ENCODE results near the gene SPOCK2.

Gene SPOCK2

DNA sequence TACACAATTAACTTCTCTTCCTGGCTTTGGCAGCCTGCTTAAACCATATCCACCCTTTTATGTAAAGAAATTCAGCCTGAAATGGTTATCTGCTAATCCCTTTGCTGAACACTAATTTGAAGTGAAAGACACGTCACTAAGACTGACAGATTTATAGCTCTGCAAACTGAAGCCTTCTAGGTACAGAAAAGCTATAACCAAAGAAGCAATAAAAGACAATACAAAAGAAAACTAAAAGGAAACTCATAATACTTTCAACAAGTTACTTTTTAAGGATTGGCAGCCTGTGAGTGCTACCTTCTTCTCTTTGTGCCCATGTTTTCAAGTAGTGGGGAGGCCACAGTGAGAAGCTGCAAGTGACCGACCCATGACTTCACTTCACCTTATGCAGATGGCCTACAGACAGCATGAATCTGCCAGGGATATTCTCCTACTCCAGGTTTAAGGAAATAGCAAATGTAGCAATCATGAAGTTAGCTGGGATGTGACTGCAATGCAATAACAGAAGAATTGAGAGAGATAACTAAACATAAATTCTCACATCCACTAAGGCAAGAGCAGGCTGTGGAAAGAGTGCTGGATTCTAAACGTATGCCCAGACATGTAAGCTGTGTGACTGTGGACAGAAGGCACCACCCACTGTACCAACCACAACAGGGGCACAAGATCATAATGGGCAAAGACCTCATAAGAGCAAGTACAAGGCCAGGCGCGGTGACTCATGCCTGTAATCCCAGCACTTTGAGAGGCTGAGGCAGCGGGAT lies 10.7 kb upstream of the SPOCK2 start:
- peaks cover 0 to 19% of the 10 kb centered on the region in 2 experiments; a peak in 2 of 3 replicates for H3K36me3 ChIP-seq (ENCODE audit: control insufficient read depth in 2 of 2, insufficient read depth in 1 of 2, low read length in 2 of 2)
- H3K4me3 ChIP-seq (ENCODE audit: low read depth, low read length) = no peak overlapping the region
- ChIA-PET CTCF (interaction anchor here (0.5 to 1.6 kb wide), 4 partner anchors 9 to 135 kb away, joined by 3 to 5 read pairs (median 3); no protein-coding TSS in a partner anchor), POLR2A (interaction anchor here (0.6 kb wide), 1 partner anchor 163 kb away, joined by 9 read pairs; no protein-coding TSS in a partner anchor)
- peaks cover 31% of the 10 kb centered on the region for H3K4me1 ChIP-seq (ENCODE audit: control insufficient read depth, insufficient read depth, low read length)
- peak overlapping the region; percentile 78 for H3K27ac ChIP-seq (ENCODE audit: extremely low read depth, low read depth, low read length)
- H3K9me3 ChIP-seq (ENCODE audit: control insufficient read depth, insufficient read depth, low read depth, low read length) = no peaks in the 10 kb centered on the region
- TF ChIP-seq ZFP41 (tag by site-specific recombination; IDR thresholded peaks at IDR 0.05; ENCODE audit: borderline replicate concordance) (no peak), ZIC2 (tag by site-specific recombination; IDR thresholded peaks at IDR 0.05) (no peak), YY1 (tag by site-specific recombination; IDR thresholded peaks at IDR 0.05) (no peak), ZNF366 (tag by site-specific recombination; conservative IDR thresholded peaks at IDR 0.05) (peak; percentile 80), ZNF843 (tag by site-specific recombination; IDR thresholded peaks at IDR 0.05) (peak; percentile 92), KLF1 (tag by site-specific recombination; IDR thresholded peaks at IDR 0.05) (peak; percentile 91), ZNF626 (tag by site-specific recombination; IDR thresholded peaks at IDR 0.05) (no peak), ZNF2 (tag by site-specific recombination; IDR thresholded peaks at IDR 0.05) (peak; percentile 75), ZNF169 (tag by site-specific recombination; IDR thresholded peaks at IDR 0.05) (no peak), GLI2 (tag by site-specific recombination; IDR thresholded peaks at IDR 0.05; ENCODE audit: borderline replicate concordance, low read depth) (peak; percentile 89), KLF10 (tag by site-specific recombination; IDR thresholded peaks at IDR 0.05) (peak; percentile 69), SALL2 (tag by site-specific recombination; IDR thresholded peaks at IDR 0.05; ENCODE audit: borderline replicate concordance) (no peak), ZBTB8A (tag by site-specific recombination; IDR thresholded peaks at IDR 0.05) (no peak; the same call in none of the 2 replicates), ZNF76 (tag by site-specific recombination; IDR thresholded peaks at IDR 0.05; ENCODE audit: borderline replicate concordance, low read depth) (peak; percentile 63; the same call in 1 of the 2 replicates), FEZF1 (tag by site-specific recombination; IDR thresholded peaks at IDR 0.05) (peak; percentile 98), ZEB2 (tag by site-specific recombination; IDR thresholded peaks at IDR 0.05) (peak; percentile 79; the same call in 1 of the 2 replicates), ZNF677 (tag by site-specific recombination; IDR thresholded peaks at IDR 0.05) (no peak), ZNF302 (tag by site-specific recombination; IDR thresholded peaks at IDR 0.05; ENCODE audit: low read depth) (no peak), SP7 (tag by site-specific recombination; IDR thresholded peaks at IDR 0.05) (peak; percentile 89), ZNF837 (tag by site-specific recombination; IDR thresholded peaks at IDR 0.05) (no peak), ZNF629 (tag by site-specific recombination; IDR thresholded peaks at IDR 0.05) (peak; percentile 94), ZNF10 (tag by site-specific recombination; IDR thresholded peaks at IDR 0.05) (peak; percentile 62), SCRT1 (tag by site-specific recombination; IDR thresholded peaks at IDR 0.05; ENCODE audit: borderline replicate concordance) (peak; percentile 51; the same call in 1 of the 2 replicates)
- TF ChIP-seq, protein P1, sequence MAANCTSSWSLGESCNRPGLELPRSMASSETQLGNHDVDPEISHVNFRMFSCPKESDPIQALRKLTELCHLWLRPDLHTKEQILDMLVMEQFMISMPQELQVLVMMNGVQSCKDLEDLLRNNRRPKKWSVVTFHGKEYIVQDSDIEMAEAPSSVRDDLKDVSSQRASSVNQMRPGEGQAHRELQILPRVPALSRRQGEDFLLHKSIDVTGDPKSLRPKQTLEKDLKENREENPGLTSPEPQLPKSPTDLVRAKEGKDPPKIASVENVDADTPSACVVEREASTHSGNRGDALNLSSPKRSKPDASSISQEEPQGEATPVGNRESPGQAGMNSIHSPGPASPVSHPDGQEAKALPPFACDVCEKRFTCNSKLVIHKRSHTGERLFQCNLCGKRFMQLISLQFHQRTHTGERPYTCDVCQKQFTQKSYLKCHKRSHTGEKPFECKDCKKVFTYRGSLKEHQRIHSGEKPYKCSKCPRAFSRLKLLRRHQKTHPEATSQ (tag by site-specific recombination; IDR thresholded peaks at IDR 0.05) = no peak
- TF ChIP-seq, protein P2, sequence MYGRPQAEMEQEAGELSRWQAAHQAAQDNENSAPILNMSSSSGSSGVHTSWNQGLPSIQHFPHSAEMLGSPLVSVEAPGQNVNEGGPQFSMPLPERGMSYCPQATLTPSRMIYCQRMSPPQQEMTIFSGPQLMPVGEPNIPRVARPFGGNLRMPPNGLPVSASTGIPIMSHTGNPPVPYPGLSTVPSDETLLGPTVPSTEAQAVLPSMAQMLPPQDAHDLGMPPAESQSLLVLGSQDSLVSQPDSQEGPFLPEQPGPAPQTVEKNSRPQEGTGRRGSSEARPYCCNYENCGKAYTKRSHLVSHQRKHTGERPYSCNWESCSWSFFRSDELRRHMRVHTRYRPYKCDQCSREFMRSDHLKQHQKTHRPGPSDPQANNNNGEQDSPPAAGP (tag by site-specific recombination; IDR thresholded peaks at IDR 0.05) = peak; percentile 89; the same call in 1 of the 2 replicates
- TF ChIP-seq, protein P3, sequence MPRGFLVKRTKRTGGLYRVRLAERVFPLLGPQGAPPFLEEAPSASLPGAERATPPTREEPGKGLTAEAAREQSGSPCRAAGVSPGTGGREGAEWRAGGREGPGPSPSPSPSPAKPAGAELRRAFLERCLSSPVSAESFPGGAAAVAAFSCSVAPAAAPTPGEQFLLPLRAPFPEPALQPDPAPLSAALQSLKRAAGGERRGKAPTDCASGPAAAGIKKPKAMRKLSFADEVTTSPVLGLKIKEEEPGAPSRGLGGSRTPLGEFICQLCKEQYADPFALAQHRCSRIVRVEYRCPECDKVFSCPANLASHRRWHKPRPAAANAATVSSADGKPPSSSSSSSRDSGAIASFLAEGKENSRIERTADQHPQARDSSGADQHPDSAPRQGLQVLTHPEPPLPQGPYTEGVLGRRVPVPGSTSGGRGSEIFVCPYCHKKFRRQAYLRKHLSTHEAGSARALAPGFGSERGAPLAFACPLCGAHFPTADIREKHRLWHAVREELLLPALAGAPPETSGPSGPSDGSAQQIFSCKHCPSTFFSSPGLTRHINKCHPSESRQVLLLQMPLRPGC (tag by site-specific recombination; IDR thresholded peaks at IDR 0.05) = peak; percentile 100
- TF ChIP-seq, protein P4, sequence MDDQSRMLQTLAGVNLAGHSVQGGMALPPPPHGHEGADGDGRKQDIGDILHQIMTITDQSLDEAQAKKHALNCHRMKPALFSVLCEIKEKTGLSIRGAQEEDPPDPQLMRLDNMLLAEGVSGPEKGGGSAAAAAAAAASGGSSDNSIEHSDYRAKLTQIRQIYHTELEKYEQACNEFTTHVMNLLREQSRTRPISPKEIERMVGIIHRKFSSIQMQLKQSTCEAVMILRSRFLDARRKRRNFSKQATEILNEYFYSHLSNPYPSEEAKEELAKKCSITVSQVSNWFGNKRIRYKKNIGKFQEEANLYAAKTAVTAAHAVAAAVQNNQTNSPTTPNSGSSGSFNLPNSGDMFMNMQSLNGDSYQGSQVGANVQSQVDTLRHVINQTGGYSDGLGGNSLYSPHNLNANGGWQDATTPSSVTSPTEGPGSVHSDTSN (CRISPR knock-in tag; IDR thresholded peaks at IDR 0.05) = no peak
- TF ChIP-seq, protein P5, sequence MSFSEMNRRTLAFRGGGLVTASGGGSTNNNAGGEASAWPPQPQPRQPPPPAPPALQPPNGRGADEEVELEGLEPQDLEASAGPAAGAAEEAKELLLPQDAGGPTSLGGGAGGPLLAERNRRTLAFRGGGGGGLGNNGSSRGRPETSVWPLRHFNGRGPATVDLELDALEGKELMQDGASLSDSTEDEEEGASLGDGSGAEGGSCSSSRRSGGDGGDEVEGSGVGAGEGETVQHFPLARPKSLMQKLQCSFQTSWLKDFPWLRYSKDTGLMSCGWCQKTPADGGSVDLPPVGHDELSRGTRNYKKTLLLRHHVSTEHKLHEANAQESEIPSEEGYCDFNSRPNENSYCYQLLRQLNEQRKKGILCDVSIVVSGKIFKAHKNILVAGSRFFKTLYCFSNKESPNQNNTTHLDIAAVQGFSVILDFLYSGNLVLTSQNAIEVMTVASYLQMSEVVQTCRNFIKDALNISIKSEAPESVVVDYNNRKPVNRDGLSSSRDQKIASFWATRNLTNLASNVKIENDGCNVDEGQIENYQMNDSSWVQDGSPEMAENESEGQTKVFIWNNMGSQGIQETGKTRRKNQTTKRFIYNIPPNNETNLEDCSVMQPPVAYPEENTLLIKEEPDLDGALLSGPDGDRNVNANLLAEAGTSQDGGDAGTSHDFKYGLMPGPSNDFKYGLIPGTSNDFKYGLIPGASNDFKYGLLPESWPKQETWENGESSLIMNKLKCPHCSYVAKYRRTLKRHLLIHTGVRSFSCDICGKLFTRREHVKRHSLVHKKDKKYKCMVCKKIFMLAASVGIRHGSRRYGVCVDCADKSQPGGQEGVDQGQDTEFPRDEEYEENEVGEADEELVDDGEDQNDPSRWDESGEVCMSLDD (tag by site-specific recombination; IDR thresholded peaks at IDR 0.05) = no peak
- TF ChIP-seq, protein P6, sequence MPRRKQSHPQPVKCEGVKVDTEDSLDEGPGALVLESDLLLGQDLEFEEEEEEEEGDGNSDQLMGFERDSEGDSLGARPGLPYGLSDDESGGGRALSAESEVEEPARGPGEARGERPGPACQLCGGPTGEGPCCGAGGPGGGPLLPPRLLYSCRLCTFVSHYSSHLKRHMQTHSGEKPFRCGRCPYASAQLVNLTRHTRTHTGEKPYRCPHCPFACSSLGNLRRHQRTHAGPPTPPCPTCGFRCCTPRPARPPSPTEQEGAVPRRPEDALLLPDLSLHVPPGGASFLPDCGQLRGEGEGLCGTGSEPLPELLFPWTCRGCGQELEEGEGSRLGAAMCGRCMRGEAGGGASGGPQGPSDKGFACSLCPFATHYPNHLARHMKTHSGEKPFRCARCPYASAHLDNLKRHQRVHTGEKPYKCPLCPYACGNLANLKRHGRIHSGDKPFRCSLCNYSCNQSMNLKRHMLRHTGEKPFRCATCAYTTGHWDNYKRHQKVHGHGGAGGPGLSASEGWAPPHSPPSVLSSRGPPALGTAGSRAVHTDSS (tag by site-specific recombination; IDR thresholded peaks at IDR 0.05) = no peak
